HG03521 (cell line): ENCODE results near the gene C9orf72.
"Not testable (repeated sequence)": the region's sequence is repeated elsewhere in the genome, so short reads cannot be mapped to it uniquely, and the experiment has no call there.

Source experiments
- ATAC-seq: cut with Tn5 transposase; IDR thresholded peaks from one replicate; pipeline ENCODE4 v1.9.1; 2021; ENCODE audit warnings: mild to moderate bottlenecking, moderate library complexity; ENCODE audit not compliant: unreplicated experiment

C9orf72 gene, protein sequence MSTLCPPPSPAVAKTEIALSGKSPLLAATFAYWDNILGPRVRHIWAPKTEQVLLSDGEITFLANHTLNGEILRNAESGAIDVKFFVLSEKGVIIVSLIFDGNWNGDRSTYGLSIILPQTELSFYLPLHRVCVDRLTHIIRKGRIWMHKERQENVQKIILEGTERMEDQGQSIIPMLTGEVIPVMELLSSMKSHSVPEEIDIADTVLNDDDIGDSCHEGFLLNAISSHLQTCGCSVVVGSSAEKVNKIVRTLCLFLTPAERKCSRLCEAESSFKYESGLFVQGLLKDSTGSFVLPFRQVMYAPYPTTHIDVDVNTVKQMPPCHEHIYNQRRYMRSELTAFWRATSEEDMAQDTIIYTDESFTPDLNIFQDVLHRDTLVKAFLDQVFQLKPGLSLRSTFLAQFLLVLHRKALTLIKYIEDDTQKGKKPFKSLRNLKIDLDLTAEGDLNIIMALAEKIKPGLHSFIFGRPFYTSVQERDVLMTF

DNA sequence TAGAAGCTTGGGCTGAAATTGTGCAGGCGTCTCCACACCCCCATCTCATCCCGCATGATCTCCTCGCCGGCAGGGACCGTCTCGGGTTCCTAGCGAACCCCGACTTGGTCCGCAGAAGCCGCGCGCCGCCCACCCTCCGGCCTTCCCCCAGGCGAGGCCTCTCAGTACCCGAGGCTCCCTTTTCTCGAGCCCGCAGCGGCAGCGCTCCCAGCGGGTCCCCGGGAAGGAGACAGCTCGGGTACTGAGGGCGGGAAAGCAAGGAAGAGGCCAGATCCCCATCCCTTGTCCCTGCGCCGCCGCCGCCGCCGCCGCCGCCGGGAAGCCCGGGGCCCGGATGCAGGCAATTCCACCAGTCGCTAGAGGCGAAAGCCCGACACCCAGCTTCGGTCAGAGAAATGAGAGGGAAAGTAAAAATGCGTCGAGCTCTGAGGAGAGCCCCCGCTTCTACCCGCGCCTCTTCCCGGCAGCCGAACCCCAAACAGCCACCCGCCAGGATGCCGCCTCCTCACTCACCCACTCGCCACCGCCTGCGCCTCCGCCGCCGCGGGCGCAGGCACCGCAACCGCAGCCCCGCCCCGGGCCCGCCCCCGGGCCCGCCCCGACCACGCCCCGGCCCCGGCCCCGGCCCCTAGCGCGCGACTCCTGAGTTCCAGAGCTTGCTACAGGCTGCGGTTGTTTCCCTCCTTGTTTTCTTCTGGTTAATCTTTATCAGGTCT is at the start of gene C9orf72:
Gene C9orf72, minus strand, starts transcription at position 564 of the 716 bp plus-strand sequence. CDS start 6,361 bp downstream, outside the sequence.
- ATAC-seq: peak; percentile 55

DNA sequence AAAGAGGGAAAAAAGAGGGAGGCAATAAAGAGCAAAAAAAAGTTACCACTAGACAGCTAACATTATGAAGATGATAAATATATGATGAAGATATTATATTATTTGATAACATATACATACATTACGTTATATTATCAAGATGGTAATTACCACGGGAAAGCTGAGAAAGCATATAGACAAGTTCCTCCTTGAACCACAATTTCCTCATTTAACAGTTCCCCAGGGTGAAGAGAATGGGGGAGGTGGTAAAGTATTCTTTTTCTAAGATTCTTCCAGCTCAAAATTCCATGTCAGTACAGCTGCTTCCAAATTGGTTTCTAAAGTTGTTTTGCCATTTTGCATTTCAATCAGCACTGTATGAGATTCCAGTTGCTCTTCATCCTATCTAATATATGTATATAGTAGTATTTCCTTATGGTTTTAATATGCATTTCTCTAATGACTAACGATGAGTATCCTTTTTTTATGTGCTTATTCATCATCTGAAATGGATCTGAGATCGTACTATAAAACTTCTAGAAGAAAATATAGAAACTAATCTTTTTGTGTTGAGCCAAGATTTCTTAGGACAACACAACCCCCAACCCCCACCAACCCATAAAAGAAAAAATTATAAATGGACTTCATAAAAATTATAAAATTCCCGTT is 49.5 kb upstream of the C9orf72 start:
- ATAC-seq: no peak

DNA sequence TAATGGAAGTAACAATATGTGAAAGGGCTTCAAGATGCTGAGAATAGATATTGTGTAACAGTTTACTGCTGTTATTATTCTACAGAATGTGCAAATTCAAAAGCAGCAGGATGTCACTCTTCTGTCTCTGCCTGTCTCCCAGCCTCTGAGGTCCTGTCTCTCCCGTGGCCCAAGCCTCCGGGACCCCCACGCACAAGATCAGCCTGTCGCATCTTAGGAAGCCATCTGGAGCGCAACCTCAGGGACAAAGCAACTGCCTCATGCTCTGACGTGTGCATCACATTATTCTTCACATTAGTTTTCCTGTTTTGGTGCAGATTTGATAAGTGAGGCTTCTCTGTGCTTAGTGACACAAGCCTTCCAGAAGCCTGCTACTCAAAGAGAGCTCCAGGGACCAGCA is 46.5 kb upstream of the C9orf72 start:
- ATAC-seq: no peak

DNA sequence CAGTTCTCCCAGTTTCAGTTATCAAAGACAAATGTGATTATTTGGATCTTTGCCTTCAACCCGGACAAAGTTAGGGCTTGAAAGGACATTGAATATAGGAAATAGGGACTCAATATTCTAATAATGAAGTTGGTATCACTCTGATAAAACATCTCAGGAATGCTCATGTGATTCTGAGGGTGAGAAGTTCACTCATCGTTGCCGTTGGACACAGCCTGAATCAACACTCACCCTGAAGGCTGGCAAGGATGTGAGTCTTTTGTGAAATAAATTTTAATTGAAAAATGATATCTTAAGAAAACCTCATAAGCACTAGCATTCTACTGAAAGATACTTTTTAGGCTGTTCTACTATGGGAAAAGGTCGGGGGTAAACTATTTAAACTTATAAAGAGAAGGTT is 44.8 kb upstream of the C9orf72 start:
- no peak for ATAC-seq

DNA sequence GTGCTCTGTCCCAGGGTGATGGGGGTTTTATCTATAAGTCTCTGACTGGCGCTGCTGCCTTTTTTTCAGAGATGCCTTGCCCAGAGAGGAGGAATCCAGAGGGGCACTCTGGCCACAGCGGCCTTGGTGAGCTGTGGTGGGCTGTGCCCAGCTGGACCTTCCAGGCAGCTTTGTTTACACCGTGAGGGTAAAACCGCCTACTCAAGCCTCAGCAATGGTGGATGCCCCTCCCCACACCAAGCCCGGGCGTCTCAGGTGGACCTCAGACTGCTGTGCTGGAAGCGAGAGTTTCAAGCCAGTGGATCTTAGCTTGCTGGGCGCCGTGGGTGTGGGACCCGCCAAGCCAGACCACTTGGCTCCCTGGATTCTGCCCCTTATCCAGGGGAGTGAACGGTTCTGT is 41.3 kb upstream of the C9orf72 start:
- ATAC-seq: no peak

DNA sequence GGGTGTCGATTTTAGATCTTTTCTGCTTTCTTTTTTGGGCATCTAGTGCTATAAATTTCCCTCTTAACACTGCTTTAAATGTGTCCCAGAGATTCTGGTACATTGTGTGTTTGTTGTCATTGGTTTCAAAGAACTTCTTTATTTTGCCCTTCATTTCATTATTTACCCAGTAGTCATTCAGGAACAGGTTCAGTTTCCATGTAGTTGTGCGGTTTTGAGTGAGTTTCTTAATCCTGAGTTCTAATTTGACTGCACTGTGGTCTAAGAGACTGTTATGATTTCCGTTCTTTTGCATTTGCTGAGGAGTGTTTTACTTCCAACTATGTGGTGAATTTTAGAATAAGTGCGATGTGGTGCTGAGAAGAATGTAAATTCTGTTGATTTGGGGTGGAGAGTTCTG is 38.8 kb upstream of the C9orf72 start:
- ATAC-seq: not testable (repeated sequence)

DNA sequence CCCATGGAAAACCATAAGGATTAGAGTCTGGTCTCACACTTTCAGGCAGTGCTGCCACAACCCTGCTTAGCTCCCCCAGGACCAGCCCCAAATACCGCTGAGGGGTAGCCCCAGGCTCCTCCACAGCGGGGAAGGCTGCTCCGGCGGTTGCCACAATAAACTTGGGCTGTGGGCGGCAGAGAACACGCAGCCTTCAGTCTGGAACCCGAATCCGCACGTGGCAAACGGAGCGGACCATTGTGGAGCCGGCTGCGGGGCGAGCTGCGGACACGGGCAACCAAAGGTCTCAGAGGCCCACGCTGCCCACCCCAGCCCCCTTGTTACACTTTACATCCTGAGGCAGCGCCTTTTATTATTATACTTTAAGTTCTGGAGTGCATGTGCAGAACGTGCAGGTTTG is 37.3 kb upstream of the C9orf72 start:
- no peak for ATAC-seq

DNA sequence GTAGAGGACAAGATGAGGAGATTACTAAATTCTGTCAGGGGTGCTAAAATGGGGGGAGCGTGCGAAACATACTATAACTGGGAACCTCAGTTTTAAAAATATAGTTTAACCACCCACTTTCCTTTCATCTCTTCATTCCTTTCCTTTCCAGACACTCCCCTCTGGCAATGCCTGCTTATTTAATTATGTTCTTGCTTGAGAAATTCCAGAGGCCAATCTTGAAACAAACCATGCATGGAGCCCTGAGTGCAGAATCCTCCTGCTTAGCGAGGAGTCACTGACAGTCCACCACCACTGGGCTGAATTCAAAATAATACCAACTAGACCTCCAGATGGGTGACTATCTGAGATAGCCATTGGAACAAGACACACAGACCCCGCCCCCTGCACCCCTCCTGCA is 29.7 kb upstream of the C9orf72 start:
- no peak for ATAC-seq

DNA sequence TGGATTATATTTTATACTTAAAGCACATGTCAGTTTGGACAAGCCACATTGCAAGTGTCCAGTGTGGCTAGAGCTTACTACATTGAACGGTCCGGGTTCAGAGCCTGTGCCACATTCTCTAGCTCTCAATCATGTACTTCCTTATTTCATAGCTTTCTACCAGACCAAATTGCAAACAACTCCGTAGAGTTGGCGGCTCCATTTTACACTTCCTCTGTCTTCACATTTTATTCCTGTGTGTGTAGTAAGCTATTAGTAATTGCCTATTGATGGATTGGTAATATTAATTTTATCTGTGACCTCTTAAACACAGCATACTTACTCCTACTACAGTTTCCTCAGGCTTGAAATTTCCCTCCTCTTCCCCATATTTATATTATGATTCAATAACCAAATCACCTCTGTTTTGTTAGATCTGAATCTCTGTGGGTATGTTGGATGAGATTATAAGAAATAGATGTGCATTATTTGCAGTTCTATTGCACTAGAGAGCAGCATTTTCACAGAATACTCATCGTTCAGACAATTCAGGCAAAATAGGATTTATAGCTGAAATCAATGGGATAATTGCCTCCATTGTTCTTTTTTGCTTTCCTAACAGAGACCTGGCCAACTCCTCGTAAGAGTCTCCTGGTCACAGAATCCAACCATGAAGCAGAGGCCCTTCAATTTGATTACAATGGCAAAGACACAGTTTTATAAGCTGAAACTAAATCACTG is 29.0 kb upstream of the C9orf72 start:
- no peak for ATAC-seq

DNA sequence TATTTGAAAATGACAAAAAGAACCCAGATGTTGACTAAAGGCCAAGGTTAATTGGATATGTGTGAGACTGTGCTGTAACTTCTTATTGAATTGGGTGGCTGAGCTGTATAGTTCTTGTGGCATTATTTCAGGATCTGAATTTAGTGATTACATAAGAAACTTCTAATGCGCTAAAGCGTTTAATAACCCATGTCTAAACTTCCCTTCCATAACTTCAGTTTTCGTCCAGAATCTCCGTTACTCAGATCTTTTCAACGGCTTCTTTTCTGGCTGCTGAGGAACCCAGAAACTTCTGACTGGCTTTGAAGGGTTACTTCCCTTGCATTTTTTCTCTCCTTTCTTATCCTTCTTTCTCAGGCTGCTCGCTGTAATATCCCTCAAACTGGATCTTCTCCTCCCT is 28.1 kb upstream of the C9orf72 start:
- ATAC-seq: no peak

DNA sequence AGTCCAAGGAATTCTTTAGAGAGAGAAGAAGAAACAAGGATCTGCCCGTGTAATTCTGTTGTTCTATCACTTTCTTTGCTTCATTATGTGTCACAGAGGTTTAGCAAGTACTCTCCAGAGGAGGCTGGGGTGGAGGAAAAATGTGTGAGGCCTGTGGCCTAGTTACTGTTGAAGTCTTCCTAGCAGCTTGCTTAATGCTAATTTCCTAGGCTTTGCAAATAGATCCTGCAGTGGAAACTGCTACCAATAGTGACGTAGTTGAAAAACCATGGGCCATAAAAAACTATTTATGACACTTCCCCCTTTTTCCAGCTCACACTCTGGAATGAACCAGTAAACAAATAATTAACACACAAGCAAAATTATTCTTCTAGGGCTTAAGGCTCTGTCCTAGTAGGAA is 27.0 kb upstream of the C9orf72 start:
- no peak for ATAC-seq

DNA sequence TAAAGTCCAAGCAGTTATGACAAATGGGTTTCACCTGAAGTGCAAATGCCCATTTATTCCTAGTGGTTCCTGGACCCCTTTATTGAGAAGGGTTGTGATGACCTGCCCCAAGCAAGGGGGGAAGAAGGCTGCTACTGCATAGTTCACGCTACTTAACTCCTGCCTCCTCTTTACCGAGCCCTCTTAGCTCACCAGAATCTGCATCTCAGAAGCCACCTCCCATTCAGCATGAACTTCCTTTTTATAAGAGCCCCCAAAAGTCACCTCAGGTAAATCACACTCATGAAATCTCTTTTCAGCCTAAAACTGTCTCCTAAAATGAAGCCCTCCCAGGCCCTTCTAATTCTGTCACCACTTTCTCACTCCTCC is 26.6 kb upstream of the C9orf72 start:
- ATAC-seq: no peak

DNA sequence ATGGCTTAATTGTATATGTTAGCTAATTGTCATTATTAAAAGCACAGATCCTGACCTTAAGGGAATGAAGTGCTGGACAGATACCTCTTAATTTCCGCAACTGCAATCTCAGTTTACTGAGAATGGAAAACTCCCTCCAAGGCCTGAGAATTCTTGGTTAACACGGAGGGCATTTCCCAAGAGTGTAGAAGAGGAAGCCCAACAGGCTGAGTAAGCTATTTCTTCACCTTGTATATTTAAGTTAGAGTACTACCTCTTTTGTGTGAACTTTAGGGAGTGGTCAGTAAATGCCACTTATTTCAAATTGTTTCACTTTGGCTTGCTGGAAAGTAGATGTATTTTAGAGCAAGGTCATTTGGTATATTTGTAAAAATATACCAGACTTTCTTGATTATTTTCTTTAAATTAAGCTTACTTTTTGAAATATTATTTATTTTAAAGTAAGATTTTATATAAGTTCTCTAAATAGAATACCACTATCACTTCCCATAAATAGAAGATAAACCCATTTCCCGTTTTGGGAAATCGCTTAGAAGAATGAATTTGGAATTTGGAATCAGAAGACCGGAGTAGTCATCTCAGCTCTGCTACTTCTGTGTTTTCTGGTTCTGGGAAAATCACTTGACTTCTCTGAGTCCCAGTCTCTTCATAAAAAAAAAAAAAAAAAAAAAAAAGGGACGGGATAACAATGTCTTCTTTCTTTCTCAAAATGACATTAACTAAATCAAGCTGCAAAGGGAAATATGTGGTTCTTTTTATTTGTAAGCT is 26.0 kb upstream of the C9orf72 start:
- no peak for ATAC-seq

DNA sequence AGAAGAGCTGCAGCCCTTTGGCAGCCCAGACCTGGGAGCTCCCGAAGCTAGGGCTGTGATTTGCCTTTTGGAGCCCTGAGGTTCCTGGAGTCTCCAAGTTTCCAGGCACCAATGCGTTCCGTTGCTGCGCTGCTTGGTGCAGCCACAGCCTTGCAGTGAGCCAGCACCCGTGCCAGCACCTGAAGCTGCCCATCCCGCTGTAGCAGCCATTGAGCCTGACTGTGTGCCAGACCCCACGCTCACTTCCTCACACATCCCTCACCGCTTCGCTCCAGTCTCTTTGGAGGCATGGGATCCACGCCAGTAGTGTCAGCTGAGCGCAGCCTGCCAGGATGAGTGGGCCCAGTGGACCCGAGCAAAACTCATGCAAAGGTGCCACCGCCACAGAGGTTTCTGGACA is 22.5 kb upstream of the C9orf72 start:
- ATAC-seq: no peak

DNA sequence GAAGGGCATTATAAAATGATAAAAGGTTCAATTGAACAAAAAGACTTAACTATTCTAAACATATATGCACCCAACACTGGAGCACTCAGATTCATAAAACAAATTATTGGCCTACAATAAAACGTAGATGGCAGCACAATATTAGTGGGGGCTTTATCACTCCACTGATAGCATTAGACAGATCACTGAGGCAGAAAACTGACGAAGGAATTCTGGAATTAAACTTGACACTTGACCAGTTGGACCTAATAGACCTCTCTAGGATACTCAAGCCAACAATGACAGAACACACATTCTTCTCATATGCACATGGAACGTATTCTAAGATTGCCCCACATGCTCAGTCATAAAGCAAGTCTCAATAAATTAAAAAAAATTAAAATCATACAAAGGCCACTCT is 18.4 kb upstream of the C9orf72 start:
- no peak for ATAC-seq

DNA sequence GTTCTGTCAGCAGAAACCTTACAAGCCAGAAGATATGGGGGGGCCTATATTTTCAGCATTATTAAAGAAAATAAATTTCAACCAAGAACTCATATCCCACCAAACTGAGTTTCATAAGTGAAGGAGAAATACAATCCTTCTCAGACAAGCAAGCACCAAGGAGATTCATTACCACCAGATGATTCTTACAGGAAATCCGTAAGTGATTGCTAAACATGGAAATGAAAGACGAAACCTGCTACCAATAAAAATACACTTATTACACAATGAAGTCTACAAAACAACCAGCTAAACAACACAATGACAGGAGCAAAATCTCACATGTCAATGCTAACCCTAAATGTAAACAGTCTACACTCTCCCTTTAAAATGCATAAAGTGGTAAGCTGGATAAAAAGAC is 17.8 kb upstream of the C9orf72 start:
- ATAC-seq: no peak

DNA sequence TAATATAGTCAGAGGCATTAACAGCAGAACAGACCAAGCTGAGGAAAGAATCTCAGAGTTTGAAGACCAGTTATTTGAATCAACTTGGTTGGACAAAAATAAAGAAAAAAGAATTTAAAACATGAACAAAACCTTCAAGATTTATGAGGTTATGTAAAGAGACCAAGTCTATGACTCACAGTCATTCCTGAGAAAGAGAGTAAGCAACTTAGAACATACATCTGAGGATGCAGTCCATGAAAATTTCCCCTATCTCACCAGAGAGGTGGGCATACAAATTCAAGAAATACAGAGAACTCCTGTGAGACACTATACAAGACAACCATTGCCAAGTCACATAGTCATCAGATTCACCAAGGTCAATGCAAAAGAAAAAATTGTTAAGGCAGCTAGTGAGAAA is 17.4 kb upstream of the C9orf72 start:
- no peak for ATAC-seq

DNA sequence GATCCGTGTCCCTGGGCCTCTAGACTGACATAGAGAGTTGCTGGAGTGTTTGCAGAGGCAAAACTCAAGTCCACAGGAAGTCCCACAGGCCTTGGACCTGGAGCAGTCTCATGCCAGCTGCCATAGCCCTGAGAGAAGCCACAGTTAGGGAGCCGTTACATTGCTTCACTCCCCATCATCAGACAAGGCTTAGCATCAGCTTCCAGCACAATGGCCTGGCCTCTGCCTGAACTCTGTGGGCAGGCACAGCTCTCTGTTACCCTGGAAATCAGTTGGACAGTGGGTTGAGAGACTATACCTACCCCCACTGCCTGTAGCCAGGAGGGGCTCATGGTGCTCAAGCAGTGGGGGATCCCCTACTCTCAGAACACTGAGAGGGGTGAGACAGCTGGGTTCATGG is 16.2 kb upstream of the C9orf72 start:
- ATAC-seq: no peak

DNA sequence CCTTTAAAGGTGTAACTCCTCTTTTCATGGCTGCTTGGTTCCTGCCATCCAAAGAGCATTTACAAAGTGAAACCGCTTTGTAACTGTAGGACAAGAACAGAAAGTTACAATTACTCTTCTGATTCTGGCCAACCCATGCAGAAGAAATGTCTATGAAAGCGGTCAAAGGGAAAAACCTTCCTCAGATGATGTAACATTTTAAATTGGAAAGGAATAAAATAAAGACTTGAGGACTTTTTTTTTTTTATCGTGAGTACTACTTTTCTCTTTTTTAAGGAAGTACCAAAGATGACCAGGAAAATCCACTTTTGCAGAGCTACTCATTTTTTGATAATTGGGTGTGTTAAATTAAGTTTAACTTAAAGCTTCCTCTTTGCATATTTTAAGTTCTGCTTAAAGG is 13.0 kb upstream of the C9orf72 start:
- ATAC-seq: no peak

DNA sequence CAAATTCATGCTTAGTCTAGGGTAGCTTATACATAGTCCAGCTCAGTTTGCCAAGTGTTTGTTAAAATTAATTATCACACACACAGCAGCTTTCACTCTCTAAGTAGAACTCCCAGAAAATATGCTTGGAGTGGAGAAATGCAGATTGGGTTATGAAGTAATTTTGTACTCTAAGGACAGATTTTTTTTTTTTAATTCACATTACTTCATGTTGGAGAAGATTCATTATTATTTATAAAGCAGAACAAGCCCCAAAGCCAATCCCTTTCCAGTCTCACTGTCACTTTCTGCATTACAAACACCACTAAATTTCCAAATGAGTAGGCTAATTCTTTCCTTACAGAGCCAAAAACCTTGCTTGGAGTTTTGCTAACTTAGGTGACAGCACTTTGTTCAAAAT is 11.7 kb upstream of the C9orf72 start:
- ATAC-seq: no peak
